Kidney (tissue), 14 donors: ENCODE measurements around the gene ZFP92. TPM values are rescaled to one million over a fixed set of nuclear protein-coding genes. Genes with fewer than 3 reads are reported as not detected.

Experiments used
- DNase-seq, 5 donors: peaks; one replicate each; pipeline ENCODE4 v3.0.0-alpha.2; 2013 to 2020
- FAIRE-seq: peaks from 2 replicates; lab custom pipeline; 2012; peaks lifted over from hg19 to GRCh38; lab: Jason Lieb, UNC
- H3K27ac ChIP-seq, 2 donors: one replicate each; pipeline ENCODE4 v1.7.0; 2013; ENCODE audit warnings: low read depth in 2 of 2, low read length in 2 of 2, inconsistent platforms in 1 of 2
- H3K27me3 ChIP-seq: one replicate; pipeline ENCODE4 v1.7.1; 2013; ENCODE audit warnings: low read length, inconsistent platforms; ENCODE audit not compliant: control insufficient read depth, insufficient read depth
- H3K36me3 ChIP-seq, 3 donors: one replicate each; pipeline versions ENCODE4 v1.7.0 to v1.7.1; 2013; ENCODE audit warnings: low read length in 3 of 3, control low read depth in 1 of 3, inconsistent platforms in 1 of 3; ENCODE audit not compliant: insufficient read depth in 3 of 3, control insufficient read depth in 2 of 3
- H3K4me1 ChIP-seq, 3 donors: one replicate each; pipeline versions ENCODE4 v1.7.0 to v1.7.1; 2013; ENCODE audit warnings: low read length in 3 of 3, inconsistent platforms in 1 of 3, low read depth in 1 of 3; ENCODE audit not compliant: control insufficient read depth in 2 of 3, insufficient read depth in 2 of 3
- H3K4me3 ChIP-seq, 3 donors: one replicate each; pipeline versions ENCODE4 v1.7.0 to v1.8.1; 2013; ENCODE audit warnings: low read length in 3 of 3, control low read depth in 1 of 3, inconsistent platforms in 1 of 3
- H3K9ac ChIP-seq, 3 donors: one replicate each; pipeline versions ENCODE4 v1.7.0 to v1.7.1; 2013; ENCODE audit warnings: low read length in 3 of 3, control low read depth in 1 of 3, inconsistent platforms in 1 of 3
- H3K9me3 ChIP-seq, 3 donors: one replicate each; pipeline versions ENCODE4 v1.7.0 to v1.7.1; 2013; ENCODE audit warnings: low read length in 3 of 3, control low read depth in 1 of 3, inconsistent platforms in 1 of 3; ENCODE audit not compliant: control insufficient read depth in 2 of 3, insufficient read depth in 1 of 3
- CTCF ChIP-seq: IDR thresholded peaks from 3 replicates; pipeline ENCODE4 v1.5.1; 2012; ENCODE audit warnings: mild to moderate bottlenecking, moderate library complexity, borderline replicate concordance; ENCODE audit not compliant: insufficient read depth; ENCODE audit errors: extremely low read depth
- intact Hi-C: fragments of 100-400 bp; cut with DNase I; formaldehyde crosslinking; loops from one replicate; pipeline ENCODE4 v1.11.1; 2022
- polyA plus RNA-seq: library from polyadenylated mRNA; stranded (reverse); fragments of 350-450 nt; fragmentation: Illumina TruSeq; extraction: RNeasy Lipid Tissue Mini Kit (QIAGEN cat#74804); gene quantifications from one replicate; pipeline ENCODE4 v1.2.3, GENCODE V29; 2014; ENCODE audit warnings: low read depth, low replicate concordance; ENCODE audit not compliant: insufficient read depth
- total RNA-seq: library from RNA; stranded (reverse); fragmentation: NEBNext Ultra II Directional; extraction: Animal tissue kit (Norgen Biotek cat#: 25700); gene quantifications from one replicate; pipeline ENCODE4 v1.2.1, GENCODE V29; 2021
- donor health status: control.
- donor health status: control.
- donor health status: control.
- donor health status: control.
- donor health status: control.
- donor health status: DM: yes; HTN: yes; CAD: no.
- donor health status: Normal renal cell carcinoma (clear cell type).

ZFP92 gene
- total and polyA plus RNA-seq, 2 donors from 2014 or later, result 0.47 to 0.91 TPM

- Histone ChIP-seq H3K27ac (no peak overlapping the region), H3K27me3 (no peaks in the 10 kb centered on the region), H3K4me1 (peaks cover 0 to 7% (median 0%) of the 10 kb centered on the region in 3 donors), H3K9me3 (no peaks in the 10 kb centered on the region), H3K36me3 (no peaks in the 10 kb centered on the region), H3K4me3 (peak overlapping the region in 1 of 3 donors; percentile 32), H3K9ac (peak overlapping the region in 1 of 3 donors; percentile 34)
- FAIRE-seq, result no peak
- DNase-seq, result peak in 1 of 5 donors; percentile 17
- intact Hi-C loops, result no loop called here
- no peak for TF ChIP-seq CTCF
Measured at GRCh38 chrX:153411988-153412574, 809 bp downstream of the ZFP92 start.

GRCh38 chrX:153412746-153413720 lies 1.8 kb downstream of the ZFP92 start:
- H3K4me1 ChIP-seq, result peaks cover 0 to 7% (median 0%) of the 10 kb centered on the region in 3 donors
- TF ChIP-seq CTCF, result no peak
- DNase-seq (peak in 1 of 5 donors; percentile 33), FAIRE-seq (no peak)
- H3K9ac ChIP-seq, result no peak overlapping the region
- no peaks in the 10 kb centered on the region for H3K27me3 ChIP-seq
- no peaks in the 10 kb centered on the region for H3K36me3 ChIP-seq
- no peaks in the 10 kb centered on the region for H3K9me3 ChIP-seq
- H3K4me3 ChIP-seq, result no peak overlapping the region
- no peak overlapping the region for H3K27ac ChIP-seq
- intact Hi-C loops, result no loop called here

- no peak overlapping the region for H3K9ac ChIP-seq
- no peak for TF ChIP-seq CTCF
- peaks cover 0 to 7% (median 0%) of the 10 kb centered on the region in 3 donors for H3K4me1 ChIP-seq
- no peaks in the 10 kb centered on the region for H3K36me3 ChIP-seq
- H3K4me3 ChIP-seq, result no peak overlapping the region
- no peaks in the 10 kb centered on the region for H3K9me3 ChIP-seq
- H3K27me3 ChIP-seq, result no peaks in the 10 kb centered on the region
- H3K27ac ChIP-seq, result no peak overlapping the region
- intact Hi-C loops, result no loop called here
- FAIRE-seq, result no peak
- no peak for DNase-seq
Measured at GRCh38 chrX:153413731-153414130, 2.5 kb downstream of the ZFP92 start.
